Neural cell (in vitro differentiated cells): ENCODE measurements around the gene INO80.

Experiments used
- CTCF ChIP-seq: fragments of 450-650 bp; IDR thresholded peaks from 2 replicates; pipeline ENCODE4 v1.5.1; 2014; ENCODE audit warnings: antibody characterized with exemption, mild to moderate bottlenecking, moderate library complexity; ENCODE audit not compliant: poor library complexity, severe bottlenecking
- EP300 ChIP-seq: fragments of 450-650 bp; conservative IDR thresholded peaks from 2 replicates; pipeline ENCODE4 v1.6.1; 2014; ENCODE audit warnings: antibody characterized with exemption, mild to moderate bottlenecking, moderate library complexity; ENCODE audit not compliant: poor library complexity, severe bottlenecking
- EZH2 ChIP-seq: fragments of 200-600, 300-800 bp; shearing (Covaris generic), sonication (generic); IDR thresholded peaks from 2 replicates; pipeline ENCODE4 v1.6.1; 2014; ENCODE audit warnings: antibody characterized with exemption, low read length, borderline replicate concordance, mild to moderate bottlenecking; ENCODE audit not compliant: insufficient read depth, poor library complexity, severe bottlenecking
- POLR2AphosphoS5 ChIP-seq: IDR thresholded peaks from 2 replicates; pipeline ENCODE4 v1.6.1; 2012
- REST ChIP-seq: IDR thresholded peaks from 2 replicates; pipeline ENCODE4 v1.6.1; 2012; ENCODE audit warnings: borderline replicate concordance
- TAF1 ChIP-seq: IDR thresholded peaks from 2 replicates; pipeline ENCODE4 v1.6.1; 2012; ENCODE audit warnings: low read depth

GRCh38 chr15:41154412-41154811, 38.3 kb upstream of the INO80 start:
- TF ChIP-seq CTCF = no peak
- no peak for TF ChIP-seq REST
- no peak for TF ChIP-seq TAF1
- no peak for TF ChIP-seq POLR2AphosphoS5
- no peak for TF ChIP-seq EZH2
- TF ChIP-seq EP300 = no peak
